ENCODE data around the gene SRCAP.

SRCAP gene

GRCh38 chr16:30678586-30678970 lies 20.4 kb upstream of the SRCAP start:
- Histone ChIP-seq H3K27me3 (ENCODE audit: insufficient read depth, low read length, poor library complexity, severe bottlenecking) (no peaks in the 10 kb centered on the region), H3K4me2 (ENCODE audit: low read depth, low read length, poor library complexity, severe bottlenecking) (no peak overlapping the region), H3K79me2 (ENCODE audit: insufficient read depth, low read length) (no peaks in the 10 kb centered on the region), H4K20me1 (ENCODE audit: insufficient read depth, low read length, poor library complexity, severe bottlenecking) (no peaks in the 10 kb centered on the region), H3K36me3 (ENCODE audit: insufficient read depth, low read length) (no peaks in the 10 kb centered on the region), H3K4me1 (ENCODE audit: insufficient read depth, low read length, poor library complexity, severe bottlenecking) (no peaks in the 10 kb centered on the region), H3K4me3 (ENCODE audit: low read length, poor library complexity, severe bottlenecking) (no peak overlapping the region), H3K9me2 (replicated peaks; ENCODE audit: low read depth, low read length) (no peaks in the 10 kb centered on the region), H2AFZ (ENCODE audit: low read length) (no peak overlapping the region), H3K9me3 (ENCODE audit: insufficient read depth, low read depth, low read length) (no peaks in the 10 kb centered on the region), H3K9ac (ENCODE audit: low read depth, low read length, poor library complexity, severe bottlenecking) (no peak overlapping the region), H3F3A (ENCODE audit: low read depth) (no peaks in the 10 kb centered on the region)
- no peak for TF ChIP-seq EZH2phosphoT487 (IDR thresholded peaks at IDR 0.05; ENCODE audit: borderline replicate concordance)
- TF ChIP-seq CTCF (conservative IDR thresholded peaks at IDR 0.05; ENCODE audit: low read length) = no peak

GRCh38 chr16:30680326-30680725 lies 18.6 kb upstream of the SRCAP start:
- no peak overlapping the region for H3K4me3 ChIP-seq (ENCODE audit: low read length, poor library complexity, severe bottlenecking)
- H3K9me2 ChIP-seq (replicated peaks; ENCODE audit: low read depth, low read length) = no peaks in the 10 kb centered on the region
- H3F3A ChIP-seq (ENCODE audit: low read depth) = no peaks in the 10 kb centered on the region
- no peaks in the 10 kb centered on the region for H4K20me1 ChIP-seq (ENCODE audit: insufficient read depth, low read length, poor library complexity, severe bottlenecking)
- no peaks in the 10 kb centered on the region for H3K79me2 ChIP-seq (ENCODE audit: insufficient read depth, low read length)
- no peak for TF ChIP-seq CTCF (conservative IDR thresholded peaks at IDR 0.05; ENCODE audit: low read length)
- no peak for TF ChIP-seq EZH2phosphoT487 (IDR thresholded peaks at IDR 0.05; ENCODE audit: borderline replicate concordance)
- no peaks in the 10 kb centered on the region for H3K27me3 ChIP-seq (ENCODE audit: insufficient read depth, low read length, poor library complexity, severe bottlenecking)
- H3K36me3 ChIP-seq (ENCODE audit: insufficient read depth, low read length) = no peaks in the 10 kb centered on the region
- H3K4me2 ChIP-seq (ENCODE audit: low read depth, low read length, poor library complexity, severe bottlenecking) = no peak overlapping the region
- no peaks in the 10 kb centered on the region for H3K9me3 ChIP-seq (ENCODE audit: insufficient read depth, low read depth, low read length)
- no peaks in the 10 kb centered on the region for H3K4me1 ChIP-seq (ENCODE audit: insufficient read depth, low read length, poor library complexity, severe bottlenecking)
- H3K9ac ChIP-seq (ENCODE audit: low read depth, low read length, poor library complexity, severe bottlenecking) = no peak overlapping the region
- H2AFZ ChIP-seq (ENCODE audit: low read length) = no peak overlapping the region

GRCh38 chr16:30688701-30689100 lies 10.3 kb upstream of the SRCAP start:
- Histone ChIP-seq H3K4me1 (ENCODE audit: insufficient read depth, low read length, poor library complexity, severe bottlenecking) (peaks cover 5% of the 10 kb centered on the region), H3K9ac (ENCODE audit: low read depth, low read length, poor library complexity, severe bottlenecking) (no peak overlapping the region), H3K4me3 (ENCODE audit: low read length, poor library complexity, severe bottlenecking) (no peak overlapping the region), H3K9me2 (replicated peaks; ENCODE audit: low read depth, low read length) (no peaks in the 10 kb centered on the region), H4K20me1 (ENCODE audit: insufficient read depth, low read length, poor library complexity, severe bottlenecking) (no peaks in the 10 kb centered on the region), H3K4me2 (ENCODE audit: low read depth, low read length, poor library complexity, severe bottlenecking) (no peak overlapping the region), H3K79me2 (ENCODE audit: insufficient read depth, low read length) (no peaks in the 10 kb centered on the region), H2AFZ (ENCODE audit: low read length) (no peak overlapping the region), H3K36me3 (ENCODE audit: insufficient read depth, low read length) (no peaks in the 10 kb centered on the region), H3F3A (ENCODE audit: low read depth) (no peaks in the 10 kb centered on the region), H3K27me3 (ENCODE audit: insufficient read depth, low read length, poor library complexity, severe bottlenecking) (no peaks in the 10 kb centered on the region), H3K9me3 (ENCODE audit: insufficient read depth, low read depth, low read length) (no peaks in the 10 kb centered on the region)
- TF ChIP-seq EZH2phosphoT487 (IDR thresholded peaks at IDR 0.05; ENCODE audit: borderline replicate concordance) (no peak), CTCF (conservative IDR thresholded peaks at IDR 0.05; ENCODE audit: low read length) (no peak)

All from Loucy (cell line).